WTC11 (cell line): ENCODE measurements around the gene GLB1L3. TPM values are rescaled to one million over a fixed set of nuclear protein-coding genes. Genes with fewer than 3 reads are reported as not detected.

Source experiments
- ATAC-seq: fragments of 200-7000 bp; cut with Tn5 transposase; 2 replicates; pipeline ENCODE4 v1.10.0; 2021; ENCODE audit warnings: mild to moderate bottlenecking, moderate library complexity
- CTCF ChIA-PET: fragments of 300-600 bp; sonication (Branson Sonifier 250); formaldehyde crosslinking; loops from one replicate; lab custom pipeline; 2021; ENCODE audit warnings: antibody characterized with exemption; lab: Charles Lee
- POLR2A ChIA-PET: fragments of 350-600 bp; sonication (Branson Sonifier 250); formaldehyde crosslinking; loops from one replicate; lab custom pipeline; 2021; ENCODE audit warnings: antibody characterized with exemption; lab: Charles Lee
- DNase-seq: peaks from one replicate; pipeline ENCODE4 v3.0.0; 2021; ENCODE audit warnings: low spot score
- H3K27ac Mint-ChIP-seq: 2 replicates; pipeline ENCODE4 v1.8.0; 2021; ENCODE audit warnings: mixed read lengths
- H3K27me3 Mint-ChIP-seq: 2 replicates; pipeline ENCODE4 v1.8.0; 2021; ENCODE audit warnings: low read depth, mild to moderate bottlenecking, moderate library complexity, mixed read lengths
- H3K36me3 Mint-ChIP-seq: 2 replicates; pipeline ENCODE4 v1.8.0; 2021; ENCODE audit warnings: mixed read lengths
- H3K4me1 Mint-ChIP-seq: 2 replicates; pipeline ENCODE4 v1.8.0; 2022; ENCODE audit warnings: mixed read lengths
- H3K4me3 Mint-ChIP-seq: 2 replicates; pipeline ENCODE4 v1.8.0; 2021; ENCODE audit warnings: mild to moderate bottlenecking, moderate library complexity, mixed read lengths
- H3K9me3 Mint-ChIP-seq: 2 replicates; pipeline ENCODE4 v1.8.0; 2021; ENCODE audit warnings: mixed read lengths
- ATF1 ChIP-seq: sonication (generic); formaldehyde crosslinking; IDR thresholded peaks from 2 replicates; pipeline ENCODE4 v1.8.1; 2023; ENCODE audit warnings: mild to moderate bottlenecking, moderate library complexity, missing genetic modification reagents
- CBFB ChIP-seq: sonication (generic); formaldehyde crosslinking; IDR thresholded peaks from 2 replicates; pipeline ENCODE4 v1.8.1; 2022; ENCODE audit warnings: mild to moderate bottlenecking, low read depth, missing genetic modification reagents
- CREB1 ChIP-seq: sonication (generic); formaldehyde crosslinking; IDR thresholded peaks from 2 replicates; pipeline ENCODE4 v1.8.0; 2023; ENCODE audit warnings: mild to moderate bottlenecking, missing genetic modification reagents
- EMX1 ChIP-seq: fragments of 250-450 bp; sonication (Bioruptor Pico); IDR thresholded peaks from 2 replicates; pipeline ENCODE4 v1.8.0; 2021; ENCODE audit warnings: mild to moderate bottlenecking
- ETV6 ChIP-seq: sonication (generic); formaldehyde crosslinking; IDR thresholded peaks from 2 replicates; pipeline ENCODE4 v1.8.1; 2022; ENCODE audit warnings: mild to moderate bottlenecking, missing genetic modification reagents
- FOXJ3 ChIP-seq: sonication (generic); formaldehyde crosslinking; IDR thresholded peaks from 2 replicates; pipeline ENCODE4 v1.9.0; 2021; ENCODE audit warnings: missing genetic modification reagents, mild to moderate bottlenecking, borderline replicate concordance
- FOXP1 ChIP-seq: sonication (generic); formaldehyde crosslinking; IDR thresholded peaks from 2 replicates; pipeline ENCODE4 v1.8.0; 2022; ENCODE audit warnings: missing genetic modification reagents, mild to moderate bottlenecking, moderate library complexity, borderline replicate concordance
- GRHL2 ChIP-seq: fragments of 250-450 bp; sonication (Bioruptor Pico); IDR thresholded peaks from 2 replicates; pipeline ENCODE4 v1.8.0; 2022; ENCODE audit warnings: mild to moderate bottlenecking, moderate library complexity; ENCODE audit not compliant: insufficient replicate concordance, severe bottlenecking
- JAZF1 ChIP-seq: fragments of 250-450 bp; sonication (Bioruptor Pico); IDR thresholded peaks from 2 replicates; pipeline ENCODE4 v1.9.0; 2021; ENCODE audit warnings: moderate library complexity, mild to moderate bottlenecking, inconsistent platforms
- JUN ChIP-seq: sonication (generic); formaldehyde crosslinking; IDR thresholded peaks from 2 replicates; pipeline ENCODE4 v1.8.0; 2023; ENCODE audit warnings: mild to moderate bottlenecking, missing genetic modification reagents
- RELA ChIP-seq: sonication (generic); formaldehyde crosslinking; IDR thresholded peaks from 2 replicates; pipeline ENCODE4 v1.8.1; 2022; ENCODE audit warnings: missing genetic modification reagents, mild to moderate bottlenecking, borderline replicate concordance
- SOX15 ChIP-seq: fragments of 250-450 bp; sonication (Bioruptor Pico); IDR thresholded peaks from 2 replicates; pipeline ENCODE4 v1.9.0; 2021; ENCODE audit warnings: mild to moderate bottlenecking
- TEAD1 ChIP-seq: sonication (generic); formaldehyde crosslinking; IDR thresholded peaks from 2 replicates; pipeline ENCODE4 v1.8.0; 2022; ENCODE audit warnings: mild to moderate bottlenecking, missing genetic modification reagents
- TP53 ChIP-seq: sonication (generic); formaldehyde crosslinking; IDR thresholded peaks from 2 replicates; pipeline ENCODE4 v1.8.1; 2023; ENCODE audit warnings: mild to moderate bottlenecking, missing genetic modification reagents
- ZBTB21 ChIP-seq: sonication (generic); formaldehyde crosslinking; IDR thresholded peaks from 2 replicates; pipeline ENCODE4 v1.8.1; 2023; ENCODE audit warnings: mild to moderate bottlenecking, missing genetic modification reagents, borderline replicate concordance
- ZNF121 ChIP-seq: sonication (generic); formaldehyde crosslinking; IDR thresholded peaks from 2 replicates; pipeline ENCODE4 v1.8.0; 2023; ENCODE audit warnings: missing genetic modification reagents
- ZNF232 ChIP-seq: sonication (generic); formaldehyde crosslinking; IDR thresholded peaks from 2 replicates; pipeline ENCODE4 v1.8.0; 2022; ENCODE audit warnings: mild to moderate bottlenecking, missing genetic modification reagents
- total RNA-seq: library from RNA; stranded (reverse); gene quantifications from 3 replicates; pipeline ENCODE4 v1.2.3, GENCODE V29; 2021
- TF ChIP-seq, protein P1 (sequence below): sonication (generic); formaldehyde crosslinking; IDR thresholded peaks from 2 replicates; pipeline ENCODE4 v1.8.0; 2023; ENCODE audit warnings: mild to moderate bottlenecking, missing genetic modification reagents
- TF ChIP-seq, protein P2 (sequence below): fragments of 250-450 bp; sonication (Bioruptor Pico); IDR thresholded peaks from 2 replicates; pipeline ENCODE4 v1.9.0; 2021; ENCODE audit warnings: moderate library complexity, mild to moderate bottlenecking, inconsistent platforms, borderline replicate concordance

Gene GLB1L3
- total RNA-seq, 1 experiment from 2014 or later, result 50.2 TPM

- TF ChIP-seq, protein P1, sequence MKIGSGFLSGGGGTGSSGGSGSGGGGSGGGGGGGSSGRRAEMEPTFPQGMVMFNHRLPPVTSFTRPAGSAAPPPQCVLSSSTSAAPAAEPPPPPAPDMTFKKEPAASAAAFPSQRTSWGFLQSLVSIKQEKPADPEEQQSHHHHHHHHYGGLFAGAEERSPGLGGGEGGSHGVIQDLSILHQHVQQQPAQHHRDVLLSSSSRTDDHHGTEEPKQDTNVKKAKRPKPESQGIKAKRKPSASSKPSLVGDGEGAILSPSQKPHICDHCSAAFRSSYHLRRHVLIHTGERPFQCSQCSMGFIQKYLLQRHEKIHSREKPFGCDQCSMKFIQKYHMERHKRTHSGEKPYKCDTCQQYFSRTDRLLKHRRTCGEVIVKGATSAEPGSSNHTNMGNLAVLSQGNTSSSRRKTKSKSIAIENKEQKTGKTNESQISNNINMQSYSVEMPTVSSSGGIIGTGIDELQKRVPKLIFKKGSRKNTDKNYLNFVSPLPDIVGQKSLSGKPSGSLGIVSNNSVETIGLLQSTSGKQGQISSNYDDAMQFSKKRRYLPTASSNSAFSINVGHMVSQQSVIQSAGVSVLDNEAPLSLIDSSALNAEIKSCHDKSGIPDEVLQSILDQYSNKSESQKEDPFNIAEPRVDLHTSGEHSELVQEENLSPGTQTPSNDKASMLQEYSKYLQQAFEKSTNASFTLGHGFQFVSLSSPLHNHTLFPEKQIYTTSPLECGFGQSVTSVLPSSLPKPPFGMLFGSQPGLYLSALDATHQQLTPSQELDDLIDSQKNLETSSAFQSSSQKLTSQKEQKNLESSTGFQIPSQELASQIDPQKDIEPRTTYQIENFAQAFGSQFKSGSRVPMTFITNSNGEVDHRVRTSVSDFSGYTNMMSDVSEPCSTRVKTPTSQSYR (CRISPR knock-in tag), result no peak
- TF ChIP-seq SOX15, result no peak
- no peak for TF ChIP-seq FOXJ3 (CRISPR knock-in tag)
- TF ChIP-seq TP53 (CRISPR knock-in tag), result no peak
- no peak for TF ChIP-seq ZNF232
- no peak for TF ChIP-seq JUN (CRISPR knock-in tag)
- TF ChIP-seq EMX1, result no peak
- TF ChIP-seq ATF1 (CRISPR knock-in tag), result no peak
- no peak for TF ChIP-seq CREB1 (CRISPR knock-in tag)
- TF ChIP-seq ZBTB21, result no peak
- no peak for TF ChIP-seq CBFB (CRISPR knock-in tag)
- no peak for TF ChIP-seq RELA (CRISPR knock-in tag)
- no peak for TF ChIP-seq TEAD1 (CRISPR knock-in tag)
- TF ChIP-seq, protein P2, sequence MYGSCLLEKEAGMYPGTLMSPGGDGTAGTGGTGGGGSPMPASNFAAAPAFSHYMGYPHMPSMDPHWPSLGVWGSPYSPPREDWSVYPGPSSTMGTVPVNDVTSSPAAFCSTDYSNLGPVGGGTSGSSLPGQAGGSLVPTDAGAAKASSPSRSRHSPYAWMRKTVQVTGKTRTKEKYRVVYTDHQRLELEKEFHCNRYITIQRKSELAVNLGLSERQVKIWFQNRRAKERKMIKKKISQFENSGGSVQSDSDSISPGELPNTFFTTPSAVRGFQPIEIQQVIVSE (CRISPR knock-in tag), result no peak
- TF ChIP-seq FOXP1, result no peak
- Mint-ChIP-seq H3K27me3 (no peaks in the 10 kb centered on the region), H3K4me1 (peaks cover 28% of the 10 kb centered on the region), H3K4me3 (no peak overlapping the region), H3K9me3 (no peaks in the 10 kb centered on the region), H3K36me3 (peaks cover 32% of the 10 kb centered on the region), H3K27ac (no peak overlapping the region)
- DNase-seq (no peak), ATAC-seq (no peak)
- ChIA-PET CTCF (no interaction called here), POLR2A (no interaction called here)
Observed at GRCh38 chr11:134250675-134251074, 25.5 kb upstream of the GLB1L3 start.

GRCh38 chr11:134252346-134253187 is 23.6 kb upstream of the GLB1L3 start:
- H3K27ac Mint-ChIP-seq, result peak overlapping the region; percentile 87
- no peak for TF ChIP-seq JAZF1
- 0 out of 2 replicates have a peak, but pooled peaks have one; percentile 1 for TF ChIP-seq ETV6
- no peak for TF ChIP-seq ZNF121 (CRISPR knock-in tag)
- no peak for TF ChIP-seq GRHL2 (CRISPR knock-in tag)
- peak; percentile 26 for ATAC-seq
- H3K9me3 Mint-ChIP-seq, result no peaks in the 10 kb centered on the region
- H3K36me3 Mint-ChIP-seq, result peaks cover 32% of the 10 kb centered on the region
- CTCF ChIA-PET, result interaction anchor here (1.0 to 1.6 kb wide), 4 partner anchors 8 to 11 kb away, joined by 3 to 13 read pairs (median 4); no protein-coding TSS in a partner anchor
- POLR2A ChIA-PET, result interaction anchor here (1.2 kb wide), 1 partner anchor 28 kb away, joined by 4 read pairs; the partner anchor contains the start of genes NCAPD3 and VPS26B
- H3K4me1 Mint-ChIP-seq, result peaks cover 31% of the 10 kb centered on the region
- no peaks in the 10 kb centered on the region for H3K27me3 Mint-ChIP-seq
- peak; percentile 29 for DNase-seq
- peak overlapping the region; percentile 89 for H3K4me3 Mint-ChIP-seq
